SK-N-SH (cell line): ENCODE results near the gene NTN1. TPM values are rescaled to one million over a fixed set of nuclear protein-coding genes. Genes with fewer than 3 reads are reported as not detected.

ENCODE experiments used
- CTCF ChIA-PET: fragments of 300-600, 350-600 bp; formaldehyde crosslinking; extraction: SDS; loops from one replicate; lab custom pipeline; 2021; lab: Yijun Ruan, JAX
- POLR2A ChIA-PET: fragments of 350-600 bp; sonication (Branson Sonifier 250); formaldehyde crosslinking; extraction: SDS; loops from one replicate; lab custom pipeline; 2020; ENCODE audit warnings: antibody characterized with exemption, inconsistent platforms; lab: Yijun Ruan, JAX
- DNase-seq: peaks from one replicate; pipeline ENCODE4 v3.0.0; 2012
- H2AFZ ChIP-seq: fragments of 200-600 bp; sonication (generic); 2 replicates; pipeline ENCODE4 v1.8.1; 2016; ENCODE audit warnings: antibody characterized with exemption, mild to moderate bottlenecking, low read depth
- H3F3A ChIP-seq: fragments of 200-600 bp; sonication (generic); replicated peaks from 2 replicates; pipeline ENCODE3; 2016; ENCODE audit warnings: antibody characterized with exemption, mild to moderate bottlenecking; ENCODE audit not compliant: insufficient read depth
- H3K27ac ChIP-seq, 2 experiments: fragments of 200-500 bp in 1 of 2; fragments of 200-600 bp in 1 of 2; sonication (Bioruptor generic) in 1 of 2; sonication (generic), shearing (Covaris generic) in 1 of 2; 2 replicates each; pipeline versions ENCODE4 v1.5.1 to v1.6.1; 2014 to 2016; ENCODE audit warnings: low read depth in 2 of 2, inconsistent platforms in 1 of 2, low read length in 1 of 2, mild to moderate bottlenecking in 1 of 2, mixed read lengths in 1 of 2
- H3K27me3 ChIP-seq: fragments of 200-600 bp; sonication (generic), shearing (Covaris generic); 2 replicates; pipeline ENCODE4 v1.6.1; 2016; ENCODE audit warnings: mixed run types; ENCODE audit not compliant: insufficient read depth
- H3K36me3 ChIP-seq, 2 experiments: fragments of 200-500 bp in 1 of 2; fragments of 200-600 bp in 1 of 2; sonication (Bioruptor generic) in 1 of 2; sonication (generic) in 1 of 2; replicated peaks in 1 of 2; 2 replicates each; pipeline versions ENCODE3 to v1.5.1; 2014 to 2016; ENCODE audit warnings: low read length in 1 of 2, mild to moderate bottlenecking in 1 of 2; ENCODE audit not compliant: insufficient read depth in 2 of 2, control insufficient read depth in 1 of 2
- H3K4me1 ChIP-seq, 2 experiments: fragments of 200-500 bp in 1 of 2; fragments of 200-600 bp in 1 of 2; sonication (Bioruptor generic) in 1 of 2; sonication (generic), shearing (Covaris generic) in 1 of 2; 2 replicates each; pipeline versions ENCODE4 v1.5.1 to v1.6.1; 2014 to 2016; ENCODE audit warnings: low read depth in 1 of 2, low read length in 1 of 2, mixed run types in 1 of 2; ENCODE audit not compliant: insufficient read depth in 2 of 2, control insufficient read depth in 1 of 2
- H3K4me2 ChIP-seq: fragments of 200-600 bp; sonication (generic), shearing (Covaris generic); 2 replicates; pipeline ENCODE4 v1.6.1; 2017; ENCODE audit warnings: mixed run types
- H3K4me3 ChIP-seq, 2 experiments: fragments of 200-500 bp in 1 of 2; fragments of 200-600 bp in 1 of 2; sonication (Bioruptor generic) in 1 of 2; sonication (generic), shearing (Covaris generic) in 1 of 2; 2 replicates each; pipeline versions ENCODE4 v1.5.1 to v1.8.1; 2014 to 2016; ENCODE audit warnings: low read depth in 2 of 2, inconsistent platforms in 1 of 2, low read length in 1 of 2, mild to moderate bottlenecking in 1 of 2, mixed read lengths in 1 of 2, moderate library complexity in 1 of 2
- H3K79me2 ChIP-seq: fragments of 200-600 bp; sonication (generic); 2 replicates; pipeline ENCODE4 v1.8.1; 2017; ENCODE audit warnings: mild to moderate bottlenecking; ENCODE audit not compliant: insufficient read depth
- H3K9ac ChIP-seq: fragments of 200-600 bp; sonication (generic); 2 replicates; pipeline ENCODE4 v1.6.1; 2017; ENCODE audit warnings: mixed run types
- H3K9me2 ChIP-seq: fragments of 200-600 bp; sonication (generic); 2 replicates; pipeline ENCODE4 v1.6.1; 2017; ENCODE audit warnings: mixed run types
- H3K9me3 ChIP-seq: fragments of 200-600 bp; sonication (generic); 2 replicates; pipeline ENCODE4 v1.6.1; 2017; ENCODE audit warnings: mixed run types, mild to moderate bottlenecking, moderate library complexity
- H4K20me1 ChIP-seq: fragments of 200-600 bp; sonication (generic); 2 replicates; pipeline ENCODE4 v1.6.1; 2017; ENCODE audit warnings: mild to moderate bottlenecking, mixed run types; ENCODE audit not compliant: insufficient read depth
- ELF1 ChIP-seq: IDR thresholded peaks from 2 replicates; pipeline ENCODE4 v1.4.0; 2012
- EP300 ChIP-seq, 2 experiments: IDR thresholded peaks; 2 replicates each; pipeline versions ENCODE4 v1.4.0 to v1.6.1; 2012; ENCODE audit warnings: borderline replicate concordance in 1 of 2, low read depth in 1 of 2, low read length in 1 of 2
- EZH2phosphoT487 ChIP-seq: fragments of 200-600 bp; sonication (generic); IDR thresholded peaks from 2 replicates; pipeline ENCODE4 v1.6.1; 2017; ENCODE audit warnings: low read depth, mixed run types, mild to moderate bottlenecking, antibody characterized with exemption, moderate library complexity, borderline replicate concordance
- IRF3 ChIP-seq: fragments of 150-350 bp; IDR thresholded peaks from 2 replicates; pipeline ENCODE4 v1.6.1; 2016; ENCODE audit warnings: mild to moderate bottlenecking, low read depth, low read length
- MEF2A ChIP-seq: IDR thresholded peaks from 2 replicates; pipeline ENCODE4 v1.4.0; 2012; ENCODE audit warnings: low read depth, borderline replicate concordance
- RFX5 ChIP-seq: IDR thresholded peaks from 2 replicates; pipeline ENCODE4 v1.6.1; 2012; ENCODE audit warnings: mild to moderate bottlenecking, improper control_type of control experiment, low read length
- SIN3A ChIP-seq: IDR thresholded peaks from 2 replicates; pipeline ENCODE4 v1.6.1; 2012; ENCODE audit warnings: low read depth, mild to moderate bottlenecking, low read length, moderate library complexity, borderline replicate concordance
- TCF12 ChIP-seq: IDR thresholded peaks from 2 replicates; pipeline ENCODE4 v1.4.0; 2012
- WGBS: methylation state at CpG from one replicate; pipeline ENCODE4 v1.1.6; 2017; ENCODE audit warnings: low lambda C conversion rate; 5-methylcytosine and 5-hydroxymethylcytosine counted together
- polyA plus RNA-seq, 3 experiments: library from polyadenylated mRNA; depleted of rRNA; stranded (reverse); fragments of >200 nt; gene quantifications; 2 replicates each; pipeline ENCODE4 v1.2.3, GENCODE V29; 2012
- TF ChIP-seq, protein P1 (sequence below): IDR thresholded peaks from 2 replicates; pipeline ENCODE4 v1.6.1; 2012; ENCODE audit warnings: mild to moderate bottlenecking, low read depth, low read length, moderate library complexity
- TF ChIP-seq, protein P2 (sequence below): IDR thresholded peaks from 2 replicates; pipeline ENCODE4; 2012

NTN1 gene
- polyA plus RNA-seq, 1 of the 3 experiments (the other 2 are of a cell fraction): 0.05 TPM

GRCh38 chr17:9231449-9232154 is 210.3 kb downstream of the NTN1 start:
- ChIA-PET CTCF (no interaction called here), POLR2A (no interaction called here)

More at GRCh38 chr17:9231449-9232154, 210.3 kb downstream of the NTN1 start:
- no peak overlapping the region for H3K9ac ChIP-seq
- H3K27ac ChIP-seq: no peak overlapping the region
- 77% methylated on average over 16 of the region's 23 CpGs for WGBS
- H3K4me1 ChIP-seq: peaks cover 0 to 13% of the 10 kb centered on the region in 2 experiments; a peak in 1 of 4 replicates
- no peak for DNase-seq
- H3K27me3 ChIP-seq: no peaks in the 10 kb centered on the region
- no peaks in the 10 kb centered on the region for H3K79me2 ChIP-seq
- no peaks in the 10 kb centered on the region for H3K9me2 ChIP-seq
- H3F3A ChIP-seq: no peaks in the 10 kb centered on the region
- no peaks in the 10 kb centered on the region for H3K9me3 ChIP-seq
- TF ChIP-seq ELF1 (no peak), EP300 (IDR thresholded peaks at IDR 0.05; ENCODE audit: borderline replicate concordance in 1 of 2, low read depth in 1 of 2, low read length in 1 of 2) (no peak), EZH2phosphoT487 (no peak), SIN3A (no peak), TCF12 (no peak), IRF3 (no peak), RFX5 (no peak), MEF2A (no peak)
- TF ChIP-seq, protein P1, sequence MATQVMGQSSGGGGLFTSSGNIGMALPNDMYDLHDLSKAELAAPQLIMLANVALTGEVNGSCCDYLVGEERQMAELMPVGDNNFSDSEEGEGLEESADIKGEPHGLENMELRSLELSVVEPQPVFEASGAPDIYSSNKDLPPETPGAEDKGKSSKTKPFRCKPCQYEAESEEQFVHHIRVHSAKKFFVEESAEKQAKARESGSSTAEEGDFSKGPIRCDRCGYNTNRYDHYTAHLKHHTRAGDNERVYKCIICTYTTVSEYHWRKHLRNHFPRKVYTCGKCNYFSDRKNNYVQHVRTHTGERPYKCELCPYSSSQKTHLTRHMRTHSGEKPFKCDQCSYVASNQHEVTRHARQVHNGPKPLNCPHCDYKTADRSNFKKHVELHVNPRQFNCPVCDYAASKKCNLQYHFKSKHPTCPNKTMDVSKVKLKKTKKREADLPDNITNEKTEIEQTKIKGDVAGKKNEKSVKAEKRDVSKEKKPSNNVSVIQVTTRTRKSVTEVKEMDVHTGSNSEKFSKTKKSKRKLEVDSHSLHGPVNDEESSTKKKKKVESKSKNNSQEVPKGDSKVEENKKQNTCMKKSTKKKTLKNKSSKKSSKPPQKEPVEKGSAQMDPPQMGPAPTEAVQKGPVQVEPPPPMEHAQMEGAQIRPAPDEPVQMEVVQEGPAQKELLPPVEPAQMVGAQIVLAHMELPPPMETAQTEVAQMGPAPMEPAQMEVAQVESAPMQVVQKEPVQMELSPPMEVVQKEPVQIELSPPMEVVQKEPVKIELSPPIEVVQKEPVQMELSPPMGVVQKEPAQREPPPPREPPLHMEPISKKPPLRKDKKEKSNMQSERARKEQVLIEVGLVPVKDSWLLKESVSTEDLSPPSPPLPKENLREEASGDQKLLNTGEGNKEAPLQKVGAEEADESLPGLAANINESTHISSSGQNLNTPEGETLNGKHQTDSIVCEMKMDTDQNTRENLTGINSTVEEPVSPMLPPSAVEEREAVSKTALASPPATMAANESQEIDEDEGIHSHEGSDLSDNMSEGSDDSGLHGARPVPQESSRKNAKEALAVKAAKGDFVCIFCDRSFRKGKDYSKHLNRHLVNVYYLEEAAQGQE: no peak
- TF ChIP-seq, protein P2, sequence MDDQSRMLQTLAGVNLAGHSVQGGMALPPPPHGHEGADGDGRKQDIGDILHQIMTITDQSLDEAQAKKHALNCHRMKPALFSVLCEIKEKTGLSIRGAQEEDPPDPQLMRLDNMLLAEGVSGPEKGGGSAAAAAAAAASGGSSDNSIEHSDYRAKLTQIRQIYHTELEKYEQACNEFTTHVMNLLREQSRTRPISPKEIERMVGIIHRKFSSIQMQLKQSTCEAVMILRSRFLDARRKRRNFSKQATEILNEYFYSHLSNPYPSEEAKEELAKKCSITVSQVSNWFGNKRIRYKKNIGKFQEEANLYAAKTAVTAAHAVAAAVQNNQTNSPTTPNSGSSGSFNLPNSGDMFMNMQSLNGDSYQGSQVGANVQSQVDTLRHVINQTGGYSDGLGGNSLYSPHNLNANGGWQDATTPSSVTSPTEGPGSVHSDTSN: no peak
- no peaks in the 10 kb centered on the region for H3K36me3 ChIP-seq
- no peak overlapping the region for H3K4me3 ChIP-seq
- H4K20me1 ChIP-seq: no peaks in the 10 kb centered on the region
- no peak overlapping the region for H2AFZ ChIP-seq
- no peak overlapping the region for H3K4me2 ChIP-seq
